Stimulated activated CD8-positive, alpha-beta memory T cell treated with anti-CD3 and anti-CD28 coated beads, Interleukin-12 subunit alpha, Interleukin-12 subunit beta, amount 100 ng/mL, for 24 hours (primary cell): ENCODE results near the gene GSX1.

Experiments used
- DNase-seq: peaks from one replicate; pipeline ENCODE4 v3.0.0-alpha.2; 2020; ENCODE audit errors: extremely low read depth

Gene GSX1

GRCh38 chr13:27834095-27834494, 41.8 kb downstream of the GSX1 start:
- DNase-seq: no peak

- no peak for DNase-seq
Observed at GRCh38 chr13:27835799-27836198, 43.5 kb downstream of the GSX1 start.

GRCh38 chr13:27839809-27840467, 47.7 kb downstream of the GSX1 start:
- DNase-seq: no peak

- DNase-seq: no peak
Observed at GRCh38 chr13:27842571-27842970, 50.3 kb downstream of the GSX1 start.
